HEK293T (cell line): ENCODE measurements around the gene PAPPA.

Source experiments
- CTCF ChIA-PET: fragments of 350-600 bp; formaldehyde crosslinking; extraction: SDS; loops from one replicate; lab custom pipeline; 2021; ENCODE audit warnings: antibody characterized with exemption, inconsistent platforms; lab: Yijun Ruan, JAX
- POLR2A ChIA-PET: fragments of 350-600 bp; formaldehyde crosslinking; extraction: SDS; loops from one replicate; lab custom pipeline; 2020; ENCODE audit warnings: antibody characterized with exemption, inconsistent platforms; lab: Yijun Ruan, JAX
- DNase-seq: peaks from one replicate; pipeline ENCODE4 v3.0.0; 2012; ENCODE audit warnings: mixed read lengths; ENCODE audit errors: extremely low spot score
- ARNT ChIP-seq: fragments of 450-650 bp; IDR thresholded peaks from 2 replicates; pipeline ENCODE4 v1.6.1; 2017; ENCODE audit warnings: mild to moderate bottlenecking
- BHLHE40 ChIP-seq: fragments of 450-650 bp; IDR thresholded peaks from 2 replicates; pipeline ENCODE4 v1.6.1; 2016; ENCODE audit warnings: mild to moderate bottlenecking, moderate library complexity, borderline replicate concordance
- CTBP1 ChIP-seq: fragments of 450-650 bp; IDR thresholded peaks from 2 replicates; pipeline ENCODE4 v1.6.1; 2016; ENCODE audit warnings: borderline replicate concordance
- ELF4 ChIP-seq: fragments of 450-650 bp; IDR thresholded peaks from 2 replicates; pipeline ENCODE4 v1.6.1; 2017; ENCODE audit warnings: antibody characterized with exemption
- FOXA1 ChIP-seq: fragments of 450-650 bp; IDR thresholded peaks from 2 replicates; pipeline ENCODE4 v1.6.1; 2016; ENCODE audit warnings: mild to moderate bottlenecking
- FOXK2 ChIP-seq: fragments of 450-650 bp; IDR thresholded peaks from 2 replicates; pipeline ENCODE4 v1.6.1; 2016; ENCODE audit warnings: mild to moderate bottlenecking
- FOXM1 ChIP-seq: fragments of 450-650 bp; IDR thresholded peaks from 2 replicates; pipeline ENCODE4 v1.6.1; 2017; ENCODE audit warnings: mild to moderate bottlenecking, borderline replicate concordance
- HDGF ChIP-seq: fragments of 450-650 bp; IDR thresholded peaks from 2 replicates; pipeline ENCODE4 v1.6.1; 2017; ENCODE audit warnings: antibody characterized with exemption, borderline replicate concordance
- L3MBTL2 ChIP-seq: fragments of 450-650 bp; conservative IDR thresholded peaks from 2 replicates; pipeline ENCODE4 v1.6.1; 2016; ENCODE audit warnings: mild to moderate bottlenecking
- LEF1 ChIP-seq: fragments of 450-650 bp; IDR thresholded peaks from 2 replicates; pipeline ENCODE4 v1.6.1; 2017; ENCODE audit warnings: mild to moderate bottlenecking, borderline replicate concordance
- NFRKB ChIP-seq: fragments of 450-650 bp; IDR thresholded peaks from 2 replicates; pipeline ENCODE4 v1.6.1; 2016; ENCODE audit warnings: mild to moderate bottlenecking, moderate library complexity
- SP1 ChIP-seq: fragments of 450-650 bp; IDR thresholded peaks from 2 replicates; pipeline ENCODE4 v1.6.1; 2017
- SUZ12 ChIP-seq: fragments of 450-650 bp; IDR thresholded peaks from 2 replicates; pipeline ENCODE4 v1.6.1; 2016; ENCODE audit warnings: mild to moderate bottlenecking
- TARDBP ChIP-seq: fragments of 450-650 bp; IDR thresholded peaks from 2 replicates; pipeline ENCODE4 v1.6.1; 2016
- ZNF384 ChIP-seq: fragments of 450-650 bp; IDR thresholded peaks from 2 replicates; pipeline ENCODE4 v1.6.1; 2016
- TF ChIP-seq, protein P1 (sequence below): fragments of 450-650 bp; IDR thresholded peaks from 2 replicates; pipeline ENCODE4 v1.6.1; 2016

PAPPA gene

DNA sequence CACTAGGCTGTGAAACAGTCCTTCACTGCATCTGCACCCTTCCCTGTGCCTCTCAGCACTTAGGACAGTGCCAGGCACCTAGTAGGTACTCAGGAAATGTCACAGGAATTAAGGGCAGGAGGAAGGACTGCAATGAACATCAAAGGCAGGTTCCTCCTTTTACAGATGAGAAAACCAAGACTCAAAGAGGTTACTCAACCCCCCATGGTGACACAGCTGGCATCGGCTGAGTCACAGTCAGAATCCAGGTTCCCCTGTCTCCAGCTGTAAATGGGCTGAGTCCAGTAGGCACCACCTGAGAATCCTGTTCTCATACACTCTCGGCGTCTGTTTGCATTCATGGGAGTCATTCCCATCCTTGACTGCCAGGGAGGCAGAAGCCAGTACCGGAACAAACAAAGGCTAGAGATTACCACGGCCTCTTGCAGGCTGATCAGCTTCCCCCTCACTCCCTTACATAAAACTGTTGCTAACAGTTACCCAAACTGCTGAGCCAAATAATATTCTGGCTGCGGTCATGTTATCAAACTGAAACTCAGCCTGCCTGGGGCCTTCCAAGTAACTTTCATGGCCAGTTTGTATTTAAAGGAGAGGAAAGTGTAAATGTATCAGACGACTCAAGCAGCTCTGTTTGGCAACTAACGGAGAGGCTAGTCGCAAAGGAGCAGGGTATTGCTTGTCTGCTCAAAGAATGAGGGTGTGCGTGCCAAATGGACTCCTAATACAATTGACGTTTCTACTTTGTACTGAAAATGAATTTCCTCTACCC is 201.7 kb downstream of the PAPPA start:
- ChIA-PET CTCF (no interaction called here), POLR2A (no interaction called here)
- TF ChIP-seq ELF4 (no peak), HDGF (no peak), TARDBP (no peak), SP1 (no peak), BHLHE40 (no peak), FOXM1 (no peak), LEF1 (no peak), L3MBTL2 (no peak), SUZ12 (no peak), NFRKB (no peak), FOXK2 (no peak), ARNT (no peak), CTBP1 (no peak), ZNF384 (no peak), FOXA1 (no peak)
- TF ChIP-seq, protein P1, sequence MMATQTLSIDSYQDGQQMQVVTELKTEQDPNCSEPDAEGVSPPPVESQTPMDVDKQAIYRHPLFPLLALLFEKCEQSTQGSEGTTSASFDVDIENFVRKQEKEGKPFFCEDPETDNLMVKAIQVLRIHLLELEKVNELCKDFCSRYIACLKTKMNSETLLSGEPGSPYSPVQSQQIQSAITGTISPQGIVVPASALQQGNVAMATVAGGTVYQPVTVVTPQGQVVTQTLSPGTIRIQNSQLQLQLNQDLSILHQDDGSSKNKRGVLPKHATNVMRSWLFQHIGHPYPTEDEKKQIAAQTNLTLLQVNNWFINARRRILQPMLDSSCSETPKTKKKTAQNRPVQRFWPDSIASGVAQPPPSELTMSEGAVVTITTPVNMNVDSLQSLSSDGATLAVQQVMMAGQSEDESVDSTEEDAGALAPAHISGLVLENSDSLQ = no peak
- no peak for DNase-seq

DNA sequence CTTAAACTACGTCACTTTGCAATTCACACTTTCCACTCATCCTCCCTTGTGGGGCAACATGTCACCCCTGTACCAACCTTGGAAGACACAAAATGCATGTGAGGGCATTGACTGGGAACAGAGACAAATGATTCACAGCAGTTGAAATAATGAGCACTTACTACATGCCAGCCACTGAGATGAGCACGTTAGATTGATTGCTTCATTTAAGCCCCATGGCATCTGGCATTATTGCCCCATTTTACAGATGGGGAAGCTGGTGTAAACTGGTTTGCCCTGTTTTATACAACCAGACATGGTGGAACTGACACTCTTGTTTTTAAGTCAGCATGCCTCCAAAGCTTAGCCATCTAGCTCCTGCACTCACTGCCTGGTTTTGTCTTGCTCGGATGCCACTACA is 204.7 kb downstream of the PAPPA start:
- ChIA-PET POLR2A (no interaction called here), CTCF (no interaction called here)
- no peak for DNase-seq
- TF ChIP-seq ELF4 = no peak
- TF ChIP-seq ARNT = no peak
- TF ChIP-seq FOXA1 = no peak
- no peak for TF ChIP-seq CTBP1
- no peak for TF ChIP-seq FOXK2
- no peak for TF ChIP-seq BHLHE40
- TF ChIP-seq TARDBP = no peak
- TF ChIP-seq LEF1 = no peak

DNA sequence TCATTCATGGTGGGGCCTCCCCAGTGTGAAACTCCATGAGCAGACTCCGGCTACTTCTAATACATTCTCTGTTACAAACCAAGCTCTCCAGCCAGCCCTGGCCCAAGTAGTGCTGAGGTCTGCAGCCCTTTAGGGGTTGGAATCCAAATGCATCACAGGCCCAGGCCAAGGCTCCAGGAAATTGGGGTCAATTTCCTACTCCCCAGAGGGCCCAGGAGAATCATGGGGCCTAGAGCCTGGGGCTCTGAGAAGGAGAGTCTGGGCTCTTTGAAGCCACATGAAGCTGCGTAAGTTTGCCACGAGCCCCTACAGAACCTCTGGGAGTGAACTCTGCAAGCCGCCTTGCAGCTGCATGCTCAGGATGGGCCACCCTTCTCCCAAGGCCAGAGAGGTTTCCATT is 206.4 kb downstream of the PAPPA start:
- CTCF ChIA-PET = no interaction called here
- TF ChIP-seq BHLHE40 (no peak), ZNF384 (no peak), ARNT (no peak)
- no peak for DNase-seq
- POLR2A ChIA-PET = no interaction called here

DNA sequence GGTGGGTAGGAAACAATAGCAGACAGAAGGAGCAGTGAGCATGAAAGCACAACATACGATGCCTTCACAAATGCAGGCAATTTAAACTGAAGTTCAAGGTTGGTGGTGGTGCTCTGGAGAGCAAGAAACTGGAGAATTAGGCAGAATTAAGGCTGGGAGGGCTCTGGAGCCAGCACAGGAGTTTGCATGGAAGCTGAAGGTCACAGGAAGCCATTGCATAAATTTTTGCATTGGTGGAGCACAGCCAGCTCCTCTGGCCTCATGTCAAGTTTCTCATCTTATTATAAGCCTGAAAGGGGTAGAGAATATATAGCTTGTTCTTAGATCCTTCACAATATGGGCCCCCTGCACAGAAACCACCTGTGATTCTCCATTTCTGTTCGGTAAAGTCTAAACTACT is 207.4 kb downstream of the PAPPA start:
- TF ChIP-seq HDGF = no peak
- TF ChIP-seq BHLHE40 = no peak
- no peak for TF ChIP-seq ZNF384
- TF ChIP-seq TARDBP = no peak
- no peak for TF ChIP-seq FOXM1
- TF ChIP-seq NFRKB = no peak
- TF ChIP-seq, protein P1 = no peak
- TF ChIP-seq LEF1 = no peak
- TF ChIP-seq SUZ12 = no peak
- no peak for TF ChIP-seq CTBP1
- TF ChIP-seq FOXA1 = no peak
- no peak for TF ChIP-seq ARNT
- ChIA-PET CTCF (no interaction called here), POLR2A (no interaction called here)
- no peak for DNase-seq

DNA sequence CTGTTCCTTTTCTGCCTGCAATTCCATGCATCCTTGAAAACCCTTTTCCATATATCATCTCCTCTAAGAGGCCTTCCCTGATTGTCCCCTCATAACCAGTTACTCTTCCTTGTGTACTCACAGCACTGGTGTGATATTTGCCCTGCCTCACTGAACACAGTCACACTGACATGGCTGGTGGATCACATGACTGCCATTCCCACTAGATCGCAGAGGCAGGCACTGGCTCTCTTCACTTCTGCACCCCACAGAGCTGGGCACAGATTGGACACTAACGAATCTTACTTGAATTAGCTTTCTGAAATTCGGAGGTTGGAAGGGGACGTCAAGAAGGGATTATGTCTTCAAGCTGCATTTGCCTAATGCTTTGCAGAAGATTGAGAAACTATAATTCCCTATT is 208.0 kb downstream of the PAPPA start:
- TF ChIP-seq BHLHE40 (no peak), LEF1 (no peak)
- ChIA-PET CTCF (no interaction called here), POLR2A (no interaction called here)
- no peak for DNase-seq

DNA sequence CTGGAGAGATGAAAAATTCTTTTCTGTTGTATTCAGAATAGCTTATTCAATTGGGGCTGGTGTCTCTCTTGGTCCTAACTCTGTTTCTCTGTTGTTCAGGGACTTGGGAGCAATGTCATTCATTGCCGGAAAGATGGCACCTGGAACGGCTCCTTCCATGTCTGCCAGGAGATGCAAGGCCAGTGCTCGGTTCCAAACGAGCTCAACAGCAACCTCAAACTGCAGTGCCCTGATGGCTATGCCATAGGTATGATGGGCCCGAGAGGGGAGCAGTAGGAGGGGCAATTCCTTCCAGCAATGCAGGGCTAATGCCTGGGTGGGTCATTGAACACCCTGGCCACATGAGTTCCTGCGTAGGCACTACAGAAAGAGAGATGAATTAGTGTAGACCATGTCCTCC is 208.9 kb downstream of the PAPPA start:
- POLR2A ChIA-PET = no interaction called here
- no peak for TF ChIP-seq LEF1
- no peak for TF ChIP-seq FOXA1
- TF ChIP-seq, protein P1 = no peak
- no peak for TF ChIP-seq ZNF384
- no peak for TF ChIP-seq FOXK2
- no peak for TF ChIP-seq SUZ12
- no peak for TF ChIP-seq SP1
- TF ChIP-seq L3MBTL2 = no peak
- TF ChIP-seq ELF4 = no peak
- no peak for TF ChIP-seq HDGF
- no peak for TF ChIP-seq ARNT
- TF ChIP-seq FOXM1 = no peak
- DNase-seq = no peak
- CTCF ChIA-PET = no interaction called here

DNA sequence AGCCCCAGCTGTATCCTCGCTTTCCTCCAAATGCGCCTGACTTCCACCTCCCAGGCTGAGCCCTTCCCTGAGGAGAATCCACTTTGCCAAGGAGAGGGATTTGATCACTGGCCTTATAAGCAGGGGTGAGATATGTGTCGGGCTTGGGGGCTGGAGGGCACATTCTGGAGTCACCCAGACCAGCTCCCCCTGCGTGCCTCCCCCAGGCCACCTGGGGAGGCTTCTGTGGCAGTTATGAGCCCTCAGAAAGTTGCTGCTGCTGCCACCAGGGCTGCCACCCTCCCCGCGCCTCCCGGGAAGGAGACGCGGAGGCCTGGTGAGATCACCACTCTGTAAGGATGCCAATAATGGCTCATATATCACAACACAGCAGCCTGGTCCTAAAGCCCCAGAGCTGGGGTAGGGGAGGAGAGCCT is 211.5 kb downstream of the PAPPA start:
- TF ChIP-seq ARNT (no peak), HDGF (no peak), FOXM1 (no peak), SUZ12 (no peak), FOXA1 (no peak), TARDBP (no peak), LEF1 (no peak), SP1 (no peak)
- ChIA-PET CTCF (no interaction called here), POLR2A (no interaction called here)
- peak; percentile 35 for DNase-seq
